ENCODE data around the gene EPM2A.

DNA sequence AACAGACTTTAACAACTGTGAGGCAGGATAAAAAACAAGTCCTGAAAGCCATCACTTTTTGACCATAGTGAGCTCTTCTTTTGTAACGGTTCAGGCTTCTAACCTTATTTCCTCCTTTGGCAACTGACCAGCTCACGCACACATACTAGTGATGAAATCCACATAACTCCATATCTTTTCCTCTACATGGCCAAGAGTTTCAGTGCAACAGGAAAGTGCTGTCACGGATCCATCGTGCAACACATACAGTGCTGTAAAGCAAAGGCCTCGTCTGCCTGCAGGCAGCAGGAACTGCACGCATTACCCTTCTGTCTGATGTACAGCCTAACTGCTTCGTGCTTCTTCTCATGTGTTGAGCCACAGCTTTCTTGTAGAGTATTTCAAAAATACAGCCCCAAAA, 108.5 kb downstream of the EPM2A start:
- TF ChIP-seq, protein P1, sequence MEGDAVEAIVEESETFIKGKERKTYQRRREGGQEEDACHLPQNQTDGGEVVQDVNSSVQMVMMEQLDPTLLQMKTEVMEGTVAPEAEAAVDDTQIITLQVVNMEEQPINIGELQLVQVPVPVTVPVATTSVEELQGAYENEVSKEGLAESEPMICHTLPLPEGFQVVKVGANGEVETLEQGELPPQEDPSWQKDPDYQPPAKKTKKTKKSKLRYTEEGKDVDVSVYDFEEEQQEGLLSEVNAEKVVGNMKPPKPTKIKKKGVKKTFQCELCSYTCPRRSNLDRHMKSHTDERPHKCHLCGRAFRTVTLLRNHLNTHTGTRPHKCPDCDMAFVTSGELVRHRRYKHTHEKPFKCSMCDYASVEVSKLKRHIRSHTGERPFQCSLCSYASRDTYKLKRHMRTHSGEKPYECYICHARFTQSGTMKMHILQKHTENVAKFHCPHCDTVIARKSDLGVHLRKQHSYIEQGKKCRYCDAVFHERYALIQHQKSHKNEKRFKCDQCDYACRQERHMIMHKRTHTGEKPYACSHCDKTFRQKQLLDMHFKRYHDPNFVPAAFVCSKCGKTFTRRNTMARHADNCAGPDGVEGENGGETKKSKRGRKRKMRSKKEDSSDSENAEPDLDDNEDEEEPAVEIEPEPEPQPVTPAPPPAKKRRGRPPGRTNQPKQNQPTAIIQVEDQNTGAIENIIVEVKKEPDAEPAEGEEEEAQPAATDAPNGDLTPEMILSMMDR (conservative IDR thresholded peaks at IDR 0.05; ENCODE audit: low read depth in 2 of 2), result no peak
- no peak for TF ChIP-seq POLR2AphosphoS5 (IDR thresholded peaks at IDR 0.05; ENCODE audit: low read depth)
- no peak for TF ChIP-seq EZH2 (IDR thresholded peaks at IDR 0.05; ENCODE audit: low read depth, unreplicated experiment)
- TF ChIP-seq, protein P2, sequence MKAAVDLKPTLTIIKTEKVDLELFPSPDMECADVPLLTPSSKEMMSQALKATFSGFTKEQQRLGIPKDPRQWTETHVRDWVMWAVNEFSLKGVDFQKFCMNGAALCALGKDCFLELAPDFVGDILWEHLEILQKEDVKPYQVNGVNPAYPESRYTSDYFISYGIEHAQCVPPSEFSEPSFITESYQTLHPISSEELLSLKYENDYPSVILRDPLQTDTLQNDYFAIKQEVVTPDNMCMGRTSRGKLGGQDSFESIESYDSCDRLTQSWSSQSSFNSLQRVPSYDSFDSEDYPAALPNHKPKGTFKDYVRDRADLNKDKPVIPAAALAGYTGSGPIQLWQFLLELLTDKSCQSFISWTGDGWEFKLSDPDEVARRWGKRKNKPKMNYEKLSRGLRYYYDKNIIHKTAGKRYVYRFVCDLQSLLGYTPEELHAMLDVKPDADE (IDR thresholded peaks at IDR 0.05), result no peak
- TF ChIP-seq, protein P3, sequence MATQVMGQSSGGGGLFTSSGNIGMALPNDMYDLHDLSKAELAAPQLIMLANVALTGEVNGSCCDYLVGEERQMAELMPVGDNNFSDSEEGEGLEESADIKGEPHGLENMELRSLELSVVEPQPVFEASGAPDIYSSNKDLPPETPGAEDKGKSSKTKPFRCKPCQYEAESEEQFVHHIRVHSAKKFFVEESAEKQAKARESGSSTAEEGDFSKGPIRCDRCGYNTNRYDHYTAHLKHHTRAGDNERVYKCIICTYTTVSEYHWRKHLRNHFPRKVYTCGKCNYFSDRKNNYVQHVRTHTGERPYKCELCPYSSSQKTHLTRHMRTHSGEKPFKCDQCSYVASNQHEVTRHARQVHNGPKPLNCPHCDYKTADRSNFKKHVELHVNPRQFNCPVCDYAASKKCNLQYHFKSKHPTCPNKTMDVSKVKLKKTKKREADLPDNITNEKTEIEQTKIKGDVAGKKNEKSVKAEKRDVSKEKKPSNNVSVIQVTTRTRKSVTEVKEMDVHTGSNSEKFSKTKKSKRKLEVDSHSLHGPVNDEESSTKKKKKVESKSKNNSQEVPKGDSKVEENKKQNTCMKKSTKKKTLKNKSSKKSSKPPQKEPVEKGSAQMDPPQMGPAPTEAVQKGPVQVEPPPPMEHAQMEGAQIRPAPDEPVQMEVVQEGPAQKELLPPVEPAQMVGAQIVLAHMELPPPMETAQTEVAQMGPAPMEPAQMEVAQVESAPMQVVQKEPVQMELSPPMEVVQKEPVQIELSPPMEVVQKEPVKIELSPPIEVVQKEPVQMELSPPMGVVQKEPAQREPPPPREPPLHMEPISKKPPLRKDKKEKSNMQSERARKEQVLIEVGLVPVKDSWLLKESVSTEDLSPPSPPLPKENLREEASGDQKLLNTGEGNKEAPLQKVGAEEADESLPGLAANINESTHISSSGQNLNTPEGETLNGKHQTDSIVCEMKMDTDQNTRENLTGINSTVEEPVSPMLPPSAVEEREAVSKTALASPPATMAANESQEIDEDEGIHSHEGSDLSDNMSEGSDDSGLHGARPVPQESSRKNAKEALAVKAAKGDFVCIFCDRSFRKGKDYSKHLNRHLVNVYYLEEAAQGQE (IDR thresholded peaks at IDR 0.05; ENCODE audit: unreplicated experiment), result no peak
- TF ChIP-seq CREB1 (CRISPR knock-in tag; IDR thresholded peaks at IDR 0.05; ENCODE audit: low read depth), result no peak
- TF ChIP-seq EZH2phosphoT487 (IDR thresholded peaks at IDR 0.05; ENCODE audit: unreplicated experiment), result no peak
- TF ChIP-seq NANOG (IDR thresholded peaks at IDR 0.05; ENCODE audit: borderline replicate concordance), result no peak
- TF ChIP-seq ZNF331 (CRISPR knock-in tag; IDR thresholded peaks at IDR 0.05; ENCODE audit: low read depth), result no peak
- no peak for TF ChIP-seq STAT1 (IDR thresholded peaks at IDR 0.05; ENCODE audit: unreplicated experiment)
